GM19468 (cell line): ENCODE measurements around the gene KLRF2.

Experiments used
- ATAC-seq: cut with Tn5 transposase; IDR thresholded peaks from one replicate; pipeline ENCODE4 v1.9.1; 2021; ENCODE audit warnings: mild to moderate bottlenecking, moderate library complexity, moderate number of reproducible peaks; ENCODE audit not compliant: unreplicated experiment; ENCODE audit errors: extremely low read depth

KLRF2 gene

GRCh38 chr12:9881988-9882387, 699 bp downstream of the KLRF2 start:
- ATAC-seq: no peak

- ATAC-seq: no peak
These were observed 1.9 kb downstream of the KLRF2 start for GRCh38 chr12:9883175-9883574.

- no peak for ATAC-seq
These were observed 7.5 kb downstream of the KLRF2 start for GRCh38 chr12:9888665-9889273.

GRCh38 chr12:9895215-9895971, 14.1 kb downstream of the KLRF2 start:
- no peak for ATAC-seq

GRCh38 chr12:9897535-9897934, 16.2 kb downstream of the KLRF2 start:
- ATAC-seq: no peak

GRCh38 chr12:9899209-9899608, 17.9 kb downstream of the KLRF2 start:
- ATAC-seq: no peak

GRCh38 chr12:9900930-9901329, 19.6 kb downstream of the KLRF2 start:
- no peak for ATAC-seq

GRCh38 chr12:9902539-9903228, 21.4 kb downstream of the KLRF2 start:
- no peak for ATAC-seq

- no peak for ATAC-seq
These were observed 25.6 kb downstream of the KLRF2 start for GRCh38 chr12:9906873-9907272.

GRCh38 chr12:9907769-9908168, 26.5 kb downstream of the KLRF2 start:
- no peak for ATAC-seq

GRCh38 chr12:9908350-9908749, 27.1 kb downstream of the KLRF2 start:
- no peak for ATAC-seq

- no peak for ATAC-seq
These were observed 28.4 kb downstream of the KLRF2 start for GRCh38 chr12:9909724-9910123.

- no peak for ATAC-seq
These were observed 29.6 kb downstream of the KLRF2 start for GRCh38 chr12:9910716-9911421.

GRCh38 chr12:9911708-9912107, 30.4 kb downstream of the KLRF2 start:
- no peak for ATAC-seq

- ATAC-seq: no peak
These were observed 38.2 kb downstream of the KLRF2 start for GRCh38 chr12:9919443-9919842.

GRCh38 chr12:9920451-9920850, 39.2 kb downstream of the KLRF2 start:
- no peak for ATAC-seq

- no peak for ATAC-seq
These were observed 41.1 kb downstream of the KLRF2 start for GRCh38 chr12:9922429-9922828.

- ATAC-seq: no peak
These were observed 44.6 kb downstream of the KLRF2 start for GRCh38 chr12:9925705-9926393.

- ATAC-seq: no peak
These were observed 45.6 kb downstream of the KLRF2 start for GRCh38 chr12:9926876-9927275.

GRCh38 chr12:9928607-9929006, 47.3 kb downstream of the KLRF2 start:
- ATAC-seq: no peak
